ENCODE results near the gene RTN4RL1.
A peak's percentile ranks its signal among the peaks of the same experiment; 100 is the strongest.

The RTN4RL1 gene

DNA sequence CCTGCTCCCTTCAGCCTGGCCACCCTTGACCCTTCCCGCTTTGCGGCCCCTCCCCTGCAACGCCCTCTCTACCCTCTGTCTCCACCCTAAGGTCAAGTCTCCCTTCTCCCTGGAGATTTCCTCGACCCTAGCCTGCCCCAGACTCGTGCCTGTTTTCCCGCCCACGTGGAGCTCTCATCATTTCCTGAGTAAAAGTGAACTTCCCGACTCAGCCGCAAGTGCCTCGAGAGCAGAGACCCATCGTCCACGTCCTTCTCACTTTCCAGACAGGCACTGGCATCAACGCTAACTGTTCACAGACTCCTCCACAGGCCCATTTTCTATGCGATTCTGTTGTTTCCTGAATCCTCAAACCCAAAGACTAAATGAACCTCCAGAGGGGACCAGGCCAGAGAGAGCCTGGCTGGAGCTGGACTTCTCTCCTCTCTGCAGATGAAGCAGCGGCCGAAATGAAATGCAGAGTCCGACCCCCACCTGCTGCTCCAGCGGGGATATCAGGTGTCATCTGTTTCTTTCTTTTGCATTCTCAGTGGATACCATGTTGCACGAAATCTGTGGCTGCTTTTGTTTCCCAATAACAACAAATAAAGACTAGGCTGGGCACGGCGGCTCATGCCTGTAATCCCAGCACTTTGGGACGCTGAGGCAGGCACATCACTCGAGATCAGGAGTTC, 52.5 kb downstream of the RTN4RL1 start:
- DNase-seq = no peak

- DNase-seq = no peak
Observed at GRCh38 chr17:1970843-1971384, 54.2 kb downstream of the RTN4RL1 start.

- no peak for DNase-seq
Observed at GRCh38 chr17:1969712-1970111, 55.4 kb downstream of the RTN4RL1 start.

DNA sequence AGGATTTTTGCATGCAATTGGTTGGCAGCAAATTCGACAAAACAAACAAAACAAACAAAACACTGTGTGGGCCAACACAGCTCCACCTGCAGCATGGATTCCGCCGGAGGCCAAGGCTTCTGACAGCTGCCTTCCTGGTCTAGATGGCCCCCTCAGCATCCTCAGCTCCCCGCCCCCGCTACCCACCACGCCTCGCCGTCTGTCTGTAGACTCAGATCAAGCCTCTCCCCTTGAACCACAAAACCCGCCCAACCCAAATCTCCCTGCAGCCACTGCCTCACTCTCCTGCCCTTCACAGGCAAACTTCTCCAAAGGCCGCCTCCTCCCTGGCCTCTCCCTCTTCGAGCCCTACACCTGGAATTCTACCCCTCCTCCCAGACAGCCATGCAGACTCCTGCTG, 57.9 kb downstream of the RTN4RL1 start:
- no peak for DNase-seq

- no peak for DNase-seq
Observed at GRCh38 chr17:1966274-1967086, 58.7 kb downstream of the RTN4RL1 start.

DNA sequence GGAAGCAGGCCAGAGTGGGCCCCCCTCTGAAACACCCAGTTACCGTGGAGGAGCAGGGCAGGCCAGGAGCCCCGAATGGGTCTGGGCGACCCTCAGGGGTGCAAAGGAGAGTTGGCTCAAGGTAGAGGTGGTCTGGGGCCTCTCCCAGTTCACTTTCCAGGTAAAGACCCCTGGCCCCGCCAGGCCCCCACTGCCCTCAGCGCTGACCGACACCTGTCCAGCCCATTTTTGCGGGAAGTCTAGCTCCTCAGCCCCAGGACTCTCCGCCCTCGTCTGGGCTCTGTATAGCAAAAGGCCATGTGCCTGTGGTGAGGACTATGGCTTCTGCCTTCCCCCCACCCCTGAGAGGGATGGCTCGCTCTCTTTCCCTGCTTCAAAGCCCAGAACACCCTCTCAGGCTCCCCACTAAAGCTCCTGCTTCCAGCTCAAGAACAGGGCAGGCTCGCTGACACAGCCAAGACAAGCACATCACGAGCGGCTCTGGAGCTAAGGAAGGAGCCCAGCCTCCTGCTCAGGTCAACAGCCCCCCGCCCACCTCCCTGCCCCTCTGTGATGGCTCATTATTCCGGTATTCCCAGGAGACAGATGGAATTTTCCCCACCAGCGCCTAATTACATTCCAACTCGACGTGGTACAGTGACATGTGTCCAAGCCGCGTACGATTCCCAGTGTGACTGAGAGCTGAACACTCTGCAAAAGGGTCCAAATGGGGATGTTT, 59.4 kb downstream of the RTN4RL1 start:
- DNase-seq = no peak

DNA sequence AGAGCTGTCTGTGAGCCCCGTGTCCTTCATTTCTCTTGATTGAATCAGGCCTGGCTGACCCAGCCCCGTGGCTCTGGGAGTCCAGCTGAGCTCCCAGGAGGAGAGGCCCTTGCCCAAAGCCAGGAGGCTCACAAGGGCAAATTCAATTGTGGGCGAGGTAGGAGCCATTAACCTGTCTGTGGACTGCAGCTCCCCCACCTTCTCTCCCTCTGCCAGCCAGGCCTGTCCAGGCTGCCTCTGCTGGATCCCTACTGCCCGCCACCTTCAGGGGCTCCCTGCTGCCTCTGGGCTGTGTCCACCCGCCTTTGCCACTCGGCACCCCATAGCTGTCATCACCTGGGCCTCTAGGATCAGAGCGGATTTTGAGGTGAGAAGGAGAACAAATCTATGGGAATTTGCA, 61.9 kb downstream of the RTN4RL1 start:
- DNase-seq = no peak

DNA sequence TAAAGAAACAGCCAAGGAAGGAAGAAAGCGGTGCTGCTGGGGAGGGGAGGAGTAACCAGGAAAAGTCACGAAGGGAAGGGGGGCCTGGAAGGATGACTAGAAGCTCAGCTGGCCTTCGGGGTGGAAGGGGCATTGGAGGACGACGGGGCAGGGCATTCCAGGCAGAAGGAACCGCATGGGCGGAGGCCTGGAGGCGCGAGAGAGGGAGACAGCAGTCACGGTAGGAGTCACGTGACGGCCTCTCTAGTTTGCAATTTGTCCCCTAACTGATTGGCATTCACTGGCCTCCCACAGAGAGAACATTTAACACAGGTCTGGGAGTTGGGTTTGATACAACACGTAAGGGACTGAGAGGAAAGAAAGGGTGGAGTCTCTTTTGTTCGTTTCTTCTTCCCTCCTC, 63.9 kb downstream of the RTN4RL1 start:
- DNase-seq = no peak

DNA sequence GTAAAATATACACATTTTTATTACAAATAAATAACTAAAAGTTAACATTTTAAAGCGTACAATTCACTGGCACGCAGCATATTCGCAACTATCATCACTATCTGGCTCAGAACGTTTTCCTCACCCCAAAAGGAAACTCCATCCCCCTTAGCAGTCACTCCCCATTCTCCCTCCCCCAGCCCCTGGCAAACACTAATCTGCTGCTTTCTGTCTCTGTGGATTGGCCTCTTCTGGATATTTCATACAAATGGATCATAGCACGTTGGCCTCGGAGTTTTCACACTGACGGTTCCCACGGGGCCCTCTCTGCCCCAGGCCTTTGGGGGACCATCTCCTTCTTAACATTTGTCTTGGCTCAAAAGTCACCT, 64.6 kb downstream of the RTN4RL1 start:
- DNase-seq = no peak

- DNase-seq = no peak
Observed at GRCh38 chr17:1959871-1960544, 65.1 kb downstream of the RTN4RL1 start.

DNA sequence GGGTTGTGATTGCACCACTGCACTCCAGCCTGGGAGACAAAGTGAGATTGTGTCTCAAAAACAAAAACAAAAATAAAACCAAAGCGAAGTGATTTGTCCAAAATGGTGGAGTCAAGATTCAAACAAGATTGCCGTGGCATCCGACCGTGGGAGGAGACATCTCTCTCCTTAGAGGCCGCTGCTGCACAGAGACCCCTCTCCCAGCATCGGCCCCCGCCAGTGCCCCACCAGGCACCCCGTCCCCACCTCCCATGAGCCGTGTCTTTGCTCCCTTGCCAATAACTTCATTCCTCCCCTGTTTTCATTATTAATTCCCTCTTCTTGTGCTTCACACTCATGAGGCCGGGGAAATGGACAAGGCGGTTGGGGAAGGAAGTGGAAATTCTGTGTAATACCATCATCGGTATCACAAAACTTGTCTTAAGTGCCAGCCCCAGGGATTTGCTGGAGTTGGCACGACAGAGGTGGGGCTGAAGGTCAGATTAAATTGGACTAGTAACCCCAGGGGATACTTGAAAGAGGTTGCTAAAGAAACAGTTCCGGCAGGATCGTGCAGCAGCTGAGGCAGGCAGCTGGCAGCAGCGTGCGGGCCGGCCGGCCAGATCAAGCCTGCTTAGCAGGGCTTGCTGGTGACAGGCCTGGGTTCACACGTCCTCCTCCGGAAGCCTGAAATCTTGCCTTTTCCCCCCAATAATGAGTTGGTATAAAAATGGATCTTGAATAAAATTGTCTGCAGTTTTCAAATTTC, 66.8 kb downstream of the RTN4RL1 start:
- no peak for DNase-seq

- peak; percentile 11 for DNase-seq
Observed at GRCh38 chr17:1957037-1957436, 68.1 kb downstream of the RTN4RL1 start.

DNA sequence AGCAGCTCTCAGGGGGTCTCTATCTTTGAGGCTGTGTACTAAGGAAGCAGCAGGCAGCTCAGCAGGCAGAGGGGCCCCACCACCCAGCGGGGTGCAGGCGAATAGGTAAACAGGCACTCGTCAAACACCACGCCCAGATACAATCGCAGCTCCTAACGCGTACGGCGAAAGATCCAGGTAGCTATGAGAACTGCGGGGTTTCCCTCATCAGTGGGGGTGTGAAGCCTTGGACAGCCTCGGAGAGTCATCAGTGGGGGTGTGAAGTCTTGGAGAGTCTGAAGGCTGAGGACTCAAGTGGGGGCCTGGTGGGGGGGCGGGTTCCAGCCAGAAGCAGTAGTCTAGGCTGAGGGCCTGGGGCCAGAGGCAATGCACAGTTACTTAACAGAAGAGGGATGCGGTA, 69.0 kb downstream of the RTN4RL1 start:
- DNase-seq = no peak

GRCh38 chr17:1953831-1954230, 71.3 kb downstream of the RTN4RL1 start:
- DNase-seq = no peak

DNA sequence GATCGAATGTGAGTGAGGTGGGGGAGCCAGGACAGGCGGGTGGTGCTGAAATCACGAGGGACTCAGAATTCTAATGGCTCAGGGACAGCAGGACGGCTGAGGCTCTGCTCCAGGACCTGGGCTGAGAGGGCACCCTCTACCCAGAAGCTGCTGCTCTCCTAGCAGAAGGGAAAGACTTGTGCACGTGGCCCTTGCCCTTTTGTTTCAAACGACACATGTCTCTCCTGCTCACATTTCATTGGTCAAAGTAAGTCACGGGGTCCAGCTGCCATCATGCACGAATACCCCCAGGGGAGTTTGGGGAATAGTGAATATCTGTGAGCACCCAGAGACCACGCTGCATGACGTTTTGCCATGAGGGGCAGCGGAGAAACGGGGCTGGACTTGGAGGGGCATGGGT, 73.2 kb downstream of the RTN4RL1 start:
- no peak for DNase-seq

DNA sequence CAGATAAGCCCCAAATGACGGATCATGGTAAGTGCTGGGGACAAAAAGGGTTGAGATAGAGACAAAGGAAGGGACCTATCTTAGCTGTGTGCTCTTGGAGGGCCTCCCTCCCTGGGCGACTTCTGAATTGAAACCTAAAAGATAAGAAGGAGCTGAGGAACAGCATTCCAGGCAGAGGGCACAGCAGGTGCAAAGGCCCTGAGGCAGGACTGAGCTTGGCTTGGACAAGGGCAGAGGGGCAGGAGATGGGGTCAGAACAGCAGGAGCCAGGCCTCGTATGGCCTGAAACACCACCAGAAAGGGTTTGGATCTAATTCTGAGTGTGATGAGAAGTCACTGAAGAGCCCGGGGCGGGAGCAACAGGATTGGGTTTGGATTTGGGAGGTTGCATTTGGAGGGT, 75.4 kb downstream of the RTN4RL1 start:
- DNase-seq = no peak

DNA sequence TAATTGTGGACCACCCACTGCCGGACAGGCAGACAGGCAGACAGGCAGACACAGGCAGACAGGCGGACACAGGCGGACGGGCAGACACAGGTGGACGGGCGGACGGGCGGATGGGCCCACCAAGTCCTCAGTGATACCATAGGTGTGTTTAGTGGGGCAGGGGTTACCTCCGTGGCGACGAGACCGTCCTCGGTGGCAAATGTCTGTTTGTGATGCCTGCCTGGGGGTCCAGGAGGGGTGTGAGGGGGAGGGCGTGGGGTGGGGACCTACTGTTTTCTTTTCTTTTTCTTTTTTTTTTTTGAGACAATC, 76.7 kb downstream of the RTN4RL1 start:
- no peak for DNase-seq

DNA sequence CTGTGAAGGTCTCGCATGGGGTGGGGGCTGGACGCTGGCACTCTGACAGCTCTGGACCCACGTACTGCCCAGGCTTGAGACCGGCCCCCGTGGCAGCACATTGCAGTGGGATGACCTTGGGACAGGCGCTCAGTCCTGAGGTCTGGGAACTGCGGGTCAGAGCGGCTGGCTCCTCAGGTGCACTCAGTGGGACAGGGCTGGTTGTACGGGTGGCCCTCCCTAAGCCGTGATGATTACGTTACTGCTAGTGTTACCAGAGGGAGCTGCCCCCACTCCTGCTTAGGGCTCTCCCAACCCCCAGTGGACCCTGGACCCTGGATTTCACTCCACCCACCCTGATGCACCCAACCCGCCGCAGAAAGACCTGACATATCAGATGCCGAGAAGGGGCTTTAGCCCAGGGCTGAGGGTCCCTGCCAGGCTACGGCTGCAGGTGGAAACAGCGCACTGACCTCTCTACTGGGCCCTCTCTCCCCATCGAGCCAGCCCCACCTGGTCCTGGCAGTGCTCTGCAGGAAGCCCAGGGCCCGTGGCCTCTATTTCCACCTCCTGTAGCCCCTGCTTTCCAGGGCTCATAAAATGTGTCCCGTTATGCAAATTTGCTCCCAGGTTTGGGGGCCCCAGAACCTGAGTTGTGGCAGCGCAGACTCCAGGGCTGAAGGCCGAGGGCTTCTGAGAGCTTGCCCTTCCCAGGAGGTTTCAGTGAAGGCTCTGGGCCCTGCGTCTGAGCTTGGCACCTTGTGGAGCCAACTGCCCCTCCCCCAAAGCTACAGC, 77.2 kb downstream of the RTN4RL1 start:
- DNase-seq = no peak

DNA sequence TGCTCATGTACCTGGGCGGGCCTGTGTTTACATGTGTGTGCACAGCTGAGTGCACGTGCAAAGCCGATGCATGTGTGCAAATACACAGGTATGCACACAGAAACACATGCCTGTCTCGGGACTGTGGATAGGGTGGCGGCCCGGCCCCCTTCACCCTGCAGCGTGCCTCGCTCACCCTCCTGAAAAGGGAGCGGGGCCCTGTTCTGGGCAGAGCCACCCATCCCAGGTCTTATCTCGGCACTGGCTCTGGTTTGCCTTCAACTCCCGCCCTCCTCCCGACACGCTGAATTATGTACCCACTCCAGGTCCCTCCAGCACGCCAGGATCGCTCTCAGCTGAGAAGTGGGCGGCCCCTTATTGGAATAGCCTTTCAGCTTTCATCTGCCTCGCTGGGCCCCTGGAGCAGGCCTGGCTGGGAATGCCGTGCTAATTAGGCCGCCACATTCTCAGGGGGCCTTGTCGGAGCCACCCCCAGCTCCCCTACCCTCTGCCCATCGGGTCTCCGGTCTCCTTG, 77.8 kb downstream of the RTN4RL1 start:
- DNase-seq = no peak

DNA sequence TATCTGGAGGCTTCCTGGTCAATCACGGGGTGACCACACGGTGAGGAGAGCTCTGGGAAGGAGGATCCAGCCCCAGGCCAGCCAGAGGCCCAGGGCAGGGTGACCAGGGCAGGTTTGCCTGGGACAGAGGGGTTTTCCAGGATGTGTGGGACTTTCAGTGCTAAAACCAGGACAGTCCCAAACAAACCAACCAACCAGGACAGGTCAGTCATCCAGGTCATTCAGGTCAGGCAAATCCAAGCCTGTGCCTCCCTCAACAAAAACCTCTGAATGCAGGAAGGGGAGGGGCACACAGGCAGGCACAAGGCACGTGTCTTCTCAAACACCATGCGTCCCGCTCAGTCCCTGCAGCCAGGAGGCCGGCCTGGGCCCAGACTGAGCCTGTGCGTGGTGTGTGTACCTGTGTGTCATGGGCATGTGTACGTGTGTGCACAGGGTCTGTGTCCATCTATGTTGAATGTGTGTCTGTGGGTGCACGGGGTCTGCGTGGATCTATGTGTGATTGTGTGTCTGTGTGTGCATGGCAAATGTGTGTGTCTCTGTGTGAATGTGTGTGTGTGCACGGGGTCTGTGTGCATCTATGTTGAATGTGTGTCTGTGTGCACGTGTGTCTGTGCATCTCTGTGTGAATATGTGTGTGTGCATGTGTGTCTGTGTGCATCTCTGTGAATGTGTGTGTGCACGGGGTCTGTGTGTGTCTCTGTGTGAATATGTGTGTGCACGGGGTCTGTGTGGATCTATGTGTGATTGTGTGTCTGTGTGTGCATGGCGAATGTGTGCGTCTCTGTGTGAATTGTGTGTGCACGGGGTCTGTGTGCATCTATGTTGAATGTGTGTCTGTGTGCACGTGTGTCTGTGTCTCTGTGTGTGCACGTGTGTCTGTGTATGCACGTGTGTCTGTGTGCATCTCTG, 78.9 kb downstream of the RTN4RL1 start:
- DNase-seq = no peak
